HUES6 (cell line): Measurements from ENCODE around the gene TSPYL6.
"Not testable (repeated sequence)": the region's sequence is repeated elsewhere in the genome, so short reads cannot be mapped to it uniquely, and the experiment has no call there.

Source experiments
- H3K27ac ChIP-seq: 2 replicates; pipeline ENCODE4 v1.7.0; 2013; ENCODE audit warnings: low read depth, mild to moderate bottlenecking, low read length, inconsistent platforms
- H3K27me3 ChIP-seq: 2 replicates; pipeline ENCODE4 v1.6.1; 2013; ENCODE audit warnings: low read length; ENCODE audit not compliant: control insufficient read depth, insufficient read depth
- H3K36me3 ChIP-seq: 2 replicates; pipeline ENCODE4 v1.6.1; 2013; ENCODE audit warnings: low read length; ENCODE audit not compliant: control insufficient read depth, insufficient read depth
- H3K4me1 ChIP-seq: 2 replicates; pipeline ENCODE4 v1.6.1; 2013; ENCODE audit warnings: low read length; ENCODE audit not compliant: control insufficient read depth, insufficient read depth
- H3K4me3 ChIP-seq: 2 replicates; pipeline ENCODE4 v1.5.1; 2013; ENCODE audit warnings: low read depth, low read length
- H3K9ac ChIP-seq: one replicate; pipeline ENCODE4 v1.6.1; 2013; ENCODE audit warnings: mild to moderate bottlenecking, low read length
- H3K9me3 ChIP-seq: 2 replicates; pipeline ENCODE4 v1.6.1; 2013; ENCODE audit warnings: low read depth, low read length; ENCODE audit not compliant: control insufficient read depth, insufficient read depth

TSPYL6 gene

GRCh38 chr2:54256091-54256694, at the start of gene TSPYL6:
Gene TSPYL6, minus strand, starts transcription at chr2:54256229. Its CDS starts 78 bp downstream, at chr2:54256151.
- Histone ChIP-seq H3K4me1 (no peaks in the 10 kb centered on the region), H3K9me3 (no peaks in the 10 kb centered on the region; the same call in 1 of the 2 replicates), H3K36me3 (no peaks in the 10 kb centered on the region), H3K27me3 (no peaks in the 10 kb centered on the region), H3K4me3 (no peak within 1 kb of the TSS), H3K9ac (no peak within 1 kb of the TSS), H3K27ac (no peak within 1 kb of the TSS)

- Histone ChIP-seq H3K36me3 (no peaks in the 10 kb centered on the region), H3K9me3 (no peaks in the 10 kb centered on the region), H3K9ac (no peak overlapping the region), H3K27me3 (no peaks in the 10 kb centered on the region), H3K4me1 (no peaks in the 10 kb centered on the region), H3K27ac (no peak overlapping the region), H3K4me3 (no peak overlapping the region)
Observed at GRCh38 chr2:54303631-54304030, 47.6 kb upstream of the TSPYL6 start.

GRCh38 chr2:54298514-54298913, 42.5 kb upstream of the TSPYL6 start:
- Histone ChIP-seq H3K9me3 (no peaks in the 10 kb centered on the region), H3K27me3 (peaks cover 7% of the 10 kb centered on the region), H3K27ac (no peak overlapping the region), H3K9ac (no peak overlapping the region), H3K4me3 (no peak overlapping the region), H3K36me3 (no peaks in the 10 kb centered on the region), H3K4me1 (no peaks in the 10 kb centered on the region)

- Histone ChIP-seq H3K4me3 (no peak overlapping the region), H3K27ac (no peak overlapping the region), H3K36me3 (no peaks in the 10 kb centered on the region), H3K27me3 (peaks cover 31% of the 10 kb centered on the region), H3K9ac (no peak overlapping the region), H3K9me3 (no peaks in the 10 kb centered on the region), H3K4me1 (peaks cover 3% of the 10 kb centered on the region; the same call in 1 of the 2 replicates)
Observed at GRCh38 chr2:54295911-54296310, 39.9 kb upstream of the TSPYL6 start.

GRCh38 chr2:54294665-54295064, 38.6 kb upstream of the TSPYL6 start:
- not testable (repeated sequence) for H3K27ac ChIP-seq, H3K36me3 ChIP-seq, H3K9me3 ChIP-seq, H3K4me3 ChIP-seq, H3K9ac ChIP-seq
- Histone ChIP-seq H3K4me1 (peaks cover 15% of the 10 kb centered on the region), H3K27me3 (peaks cover 43% of the 10 kb centered on the region)

- Histone ChIP-seq H3K4me1 (peaks cover 24% of the 10 kb centered on the region), H3K36me3 (no peaks in the 10 kb centered on the region), H3K27ac (no peak overlapping the region), H3K9me3 (no peaks in the 10 kb centered on the region), H3K27me3 (peaks cover 74% of the 10 kb centered on the region), H3K9ac (no peak overlapping the region), H3K4me3 (peak overlapping the region; percentile 51)
Observed at GRCh38 chr2:54290356-54291025, 34.5 kb upstream of the TSPYL6 start.

GRCh38 chr2:54289917-54290316, 33.9 kb upstream of the TSPYL6 start:
- peaks cover 76% of the 10 kb centered on the region for H3K27me3 ChIP-seq
- peak overlapping the region; percentile 34 for H3K9ac ChIP-seq
- H3K4me1 ChIP-seq = peaks cover 24% of the 10 kb centered on the region
- no peaks in the 10 kb centered on the region for H3K9me3 ChIP-seq
- H3K27ac ChIP-seq = no peak overlapping the region
- H3K4me3 ChIP-seq = peak overlapping the region; percentile 51
- no peaks in the 10 kb centered on the region for H3K36me3 ChIP-seq

- H3K36me3 ChIP-seq = no peaks in the 10 kb centered on the region
- H3K4me3 ChIP-seq = no peak overlapping the region
- peaks cover 24% of the 10 kb centered on the region for H3K4me1 ChIP-seq
- peaks cover 61% of the 10 kb centered on the region for H3K27me3 ChIP-seq
- no peak overlapping the region for H3K27ac ChIP-seq
- H3K9me3 ChIP-seq = no peaks in the 10 kb centered on the region
- no peak overlapping the region for H3K9ac ChIP-seq
Observed at GRCh38 chr2:54287532-54287931, 31.5 kb upstream of the TSPYL6 start.

- H3K27ac ChIP-seq = no peak overlapping the region
Observed at GRCh38 chr2:54285451-54285850, 29.4 kb upstream of the TSPYL6 start.

GRCh38 chr2:54284826-54285225, 28.8 kb upstream of the TSPYL6 start:
- Histone ChIP-seq H3K27me3 (peaks cover 40% of the 10 kb centered on the region), H3K4me1 (peaks cover 11% of the 10 kb centered on the region; the same call in 1 of the 2 replicates), H3K4me3 (no peak overlapping the region), H3K9ac (no peak overlapping the region), H3K36me3 (no peaks in the 10 kb centered on the region), H3K9me3 (no peaks in the 10 kb centered on the region), H3K27ac (no peak overlapping the region)

More at GRCh38 chr2:54285451-54285850, 29.4 kb upstream of the TSPYL6 start:
- Histone ChIP-seq H3K9me3 (no peaks in the 10 kb centered on the region), H3K9ac (no peak overlapping the region), H3K27me3 (peaks cover 46% of the 10 kb centered on the region), H3K4me3 (no peak overlapping the region), H3K36me3 (no peaks in the 10 kb centered on the region), H3K4me1 (peaks cover 17% of the 10 kb centered on the region; the same call in 1 of the 2 replicates)

GRCh38 chr2:54279385-54279784, 23.4 kb upstream of the TSPYL6 start:
- H3K27me3 ChIP-seq = peaks cover 5% of the 10 kb centered on the region; the same call in 1 of the 2 replicates
- no peak overlapping the region for H3K4me3 ChIP-seq
- H3K27ac ChIP-seq = no peak overlapping the region
- H3K4me1 ChIP-seq = no peaks in the 10 kb centered on the region
- H3K36me3 ChIP-seq = no peaks in the 10 kb centered on the region
- no peak overlapping the region for H3K9ac ChIP-seq
- no peaks in the 10 kb centered on the region for H3K9me3 ChIP-seq
